ENCODE data around the gene TUBA4A. TPM values are rescaled to one million over a fixed set of nuclear protein-coding genes. Genes with fewer than 3 reads are reported as not detected.
A peak's percentile ranks its signal among the peaks of the same experiment; 100 is the strongest.

The TUBA4A gene
- total and polyA plus RNA-seq, 12 donors = 13.4 to 741 (median 27.0) TPM

DNA sequence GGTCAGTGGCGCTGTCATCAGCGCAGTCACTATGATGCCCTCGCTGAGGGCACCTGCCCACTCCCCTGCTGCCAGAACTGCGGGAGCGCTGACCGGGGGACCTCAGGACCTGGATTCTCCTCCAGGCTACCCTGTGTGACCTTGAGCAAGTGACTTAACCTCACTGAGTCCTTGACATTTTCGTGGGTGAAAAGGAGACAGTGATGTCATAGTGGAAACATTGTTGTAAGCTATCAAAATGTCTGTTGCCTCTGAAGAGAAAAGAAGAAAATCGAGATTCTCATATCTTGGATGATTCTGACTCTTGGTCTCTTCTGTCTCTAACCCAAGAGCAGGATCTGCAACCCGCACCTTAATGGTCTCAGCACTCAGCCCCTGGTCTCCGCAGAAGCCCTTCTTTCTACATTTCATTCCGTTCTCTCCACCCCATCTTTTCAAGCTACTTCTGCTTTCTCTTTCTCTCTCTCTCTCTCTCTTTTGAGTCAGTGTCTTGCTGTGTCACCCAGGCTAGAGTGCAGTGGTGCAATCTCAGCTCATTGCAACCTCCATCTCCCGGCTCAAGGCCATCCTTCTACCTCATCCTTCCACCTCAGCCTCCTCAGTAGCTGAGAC, 978 bp upstream of the TUBA4A start:
- WGBS, 4 donors = 8 to 17% (median 11%) methylated on average over 7 to 12 of the region's 12 CpGs
- H3K4me3 ChIP-seq = peak overlapping the region in 3 of 4 donors; percentile 44 to 71 (median 68)
- H3K36me3 ChIP-seq (replicated peaks in 1 of 2) = no peaks in the 10 kb centered on the region
- no peaks in the 10 kb centered on the region for H3K9me3 ChIP-seq (replicated peaks in 1 of 3)
- H3K4me1 ChIP-seq (replicated peaks in 1 of 2) = peaks cover 15 to 32% of the 10 kb centered on the region in 2 donors
- TF ChIP-seq, protein P1, sequence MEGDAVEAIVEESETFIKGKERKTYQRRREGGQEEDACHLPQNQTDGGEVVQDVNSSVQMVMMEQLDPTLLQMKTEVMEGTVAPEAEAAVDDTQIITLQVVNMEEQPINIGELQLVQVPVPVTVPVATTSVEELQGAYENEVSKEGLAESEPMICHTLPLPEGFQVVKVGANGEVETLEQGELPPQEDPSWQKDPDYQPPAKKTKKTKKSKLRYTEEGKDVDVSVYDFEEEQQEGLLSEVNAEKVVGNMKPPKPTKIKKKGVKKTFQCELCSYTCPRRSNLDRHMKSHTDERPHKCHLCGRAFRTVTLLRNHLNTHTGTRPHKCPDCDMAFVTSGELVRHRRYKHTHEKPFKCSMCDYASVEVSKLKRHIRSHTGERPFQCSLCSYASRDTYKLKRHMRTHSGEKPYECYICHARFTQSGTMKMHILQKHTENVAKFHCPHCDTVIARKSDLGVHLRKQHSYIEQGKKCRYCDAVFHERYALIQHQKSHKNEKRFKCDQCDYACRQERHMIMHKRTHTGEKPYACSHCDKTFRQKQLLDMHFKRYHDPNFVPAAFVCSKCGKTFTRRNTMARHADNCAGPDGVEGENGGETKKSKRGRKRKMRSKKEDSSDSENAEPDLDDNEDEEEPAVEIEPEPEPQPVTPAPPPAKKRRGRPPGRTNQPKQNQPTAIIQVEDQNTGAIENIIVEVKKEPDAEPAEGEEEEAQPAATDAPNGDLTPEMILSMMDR (IDR thresholded peaks at IDR 0.05) = no peak
- peak in 1 of 2 donors; percentile 52 for TF ChIP-seq POLR2A (IDR thresholded peaks at IDR 0.05)
- H3K27me3 ChIP-seq = no peaks in the 10 kb centered on the region
- intact Hi-C loops (cut with DNase I) = no loop called here
- DNase-seq = peak; percentile 58 to 76 (median 69)
- H3K27ac ChIP-seq = peak overlapping the region in 4 of 5 donors; percentile 74 to 93 (median 84)

DNA sequence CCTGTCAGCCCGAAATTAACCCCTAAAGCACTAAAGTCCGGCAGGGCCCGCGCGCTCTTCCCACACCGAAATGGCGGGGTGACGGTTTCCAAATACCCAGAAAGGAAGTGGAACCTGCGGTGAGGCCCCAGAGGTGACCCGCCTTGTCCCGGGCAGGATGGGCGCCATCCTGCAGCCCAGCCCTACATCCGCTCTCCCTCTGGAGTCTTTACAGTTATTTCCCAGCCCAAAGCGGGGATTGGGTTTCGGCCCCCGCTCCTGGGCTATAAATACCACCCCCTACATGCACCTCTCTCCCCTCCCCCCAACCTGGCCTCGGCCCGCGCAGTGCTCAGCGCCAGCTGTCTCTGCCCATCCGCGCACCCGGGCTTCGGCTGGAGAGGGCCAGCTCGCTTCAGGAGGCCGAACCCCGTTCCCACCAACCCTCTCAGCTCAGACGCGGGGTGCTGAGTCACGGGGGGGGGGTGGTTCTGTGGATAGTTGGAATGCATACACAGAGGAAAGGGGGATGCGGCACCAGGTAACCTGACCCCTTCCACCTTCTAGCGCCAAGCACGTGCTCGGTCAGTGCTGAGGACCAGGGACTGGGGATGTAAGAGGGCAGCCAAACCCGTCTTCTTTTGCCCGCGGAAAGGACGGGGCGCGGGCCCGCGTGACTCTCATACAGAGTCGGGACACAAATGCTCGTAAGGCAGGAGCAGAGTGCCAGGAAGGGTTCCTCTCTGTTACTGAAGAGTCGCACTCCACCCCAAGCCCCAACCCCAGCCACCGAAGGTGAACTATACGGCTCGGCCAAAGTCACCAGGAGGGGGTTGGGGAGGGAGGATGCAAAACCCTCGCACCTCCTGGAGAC, 592 bp downstream of the TUBA4A start, which contains the start of gene TUBA4B:
TSS of gene TUBA4B (plus strand) at position 344 of the 853 bp plus-strand sequence. CDS start at position 509, 165 bp downstream.
- Histone ChIP-seq H3K27me3 (no peaks in the 10 kb centered on the region), H3K4me3 (peak within 1 kb of the TSS; percentile 5 to 71 (median 56)), H3K4me1 (replicated peaks in 1 of 2) (peaks cover 23 to 40% of the 10 kb centered on the region in 2 donors), H3K27ac (peak within 1 kb of the TSS in 4 of 5 donors; percentile 74 to 93 (median 84)), H3K36me3 (replicated peaks in 1 of 2) (peaks cover 0 to 4% of the 10 kb centered on the region in 2 donors), H3K9me3 (replicated peaks in 1 of 3) (no peaks in the 10 kb centered on the region)
- intact Hi-C loops (cut with DNase I) = no loop called here
- TF ChIP-seq, protein P1 (IDR thresholded peaks at IDR 0.05) = no peak
- no peak for TF ChIP-seq POLR2A (IDR thresholded peaks at IDR 0.05)
- DNase-seq = peak; percentile 43 to 65 (median 55)
- 6 to 9% (median 7%) methylated on average over 29 to 49 of the region's 49 CpGs for WGBS, 4 donors

DNA sequence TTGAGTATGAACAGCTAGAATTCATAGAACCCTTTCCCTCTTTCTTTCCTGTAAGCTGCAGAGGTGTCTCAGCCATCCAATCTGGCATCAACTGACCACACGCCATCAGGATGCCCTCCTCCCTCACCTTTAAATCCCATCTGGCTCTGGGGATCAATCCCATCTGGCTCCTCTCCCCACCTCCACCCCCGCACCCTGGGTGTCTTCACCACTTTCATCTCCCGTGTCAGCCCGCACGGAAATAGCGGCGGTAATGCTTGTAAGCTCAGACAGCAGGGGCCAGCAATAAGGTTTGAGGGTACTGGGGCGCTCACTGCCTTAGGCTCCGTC, 1.2 kb downstream of the TUBA4A start:
- TF ChIP-seq POLR2A (IDR thresholded peaks at IDR 0.05) = no peak
- TF ChIP-seq, protein P1 (IDR thresholded peaks at IDR 0.05) = no peak
- Histone ChIP-seq H3K36me3 (replicated peaks in 1 of 2) (peaks cover 0 to 10% of the 10 kb centered on the region in 2 donors), H3K4me1 (replicated peaks in 1 of 2) (peaks cover 23 to 40% of the 10 kb centered on the region in 2 donors), H3K27me3 (no peaks in the 10 kb centered on the region), H3K9me3 (replicated peaks in 1 of 3) (no peaks in the 10 kb centered on the region), H3K4me3 (peak overlapping the region in 1 of 4 donors; percentile 68), H3K27ac (peak overlapping the region in 2 of 5 donors; percentile 86 to 93)
- 33 to 45% (median 35%) methylated on average over 3 to 9 of the region's 9 CpGs for WGBS, 4 donors
- intact Hi-C loops (cut with DNase I) = no loop called here
- peak in 1 of 7 donors; percentile 20 for DNase-seq

GRCh38 chr2:219252084-219252483, 1.6 kb downstream of the TUBA4A start:
- H3K27ac ChIP-seq = peak overlapping the region in 2 of 5 donors; percentile 86 to 93
- H3K4me3 ChIP-seq = no peak overlapping the region
- no peak for DNase-seq
- peaks cover 23 to 40% of the 10 kb centered on the region in 2 donors for H3K4me1 ChIP-seq (replicated peaks in 1 of 2)
- intact Hi-C loops (cut with DNase I) = no loop called here
- 73 to 100% (median 75%) methylated on average over 2 to 5 of the region's 5 CpGs for WGBS, 4 donors
- peaks cover 0 to 14% of the 10 kb centered on the region in 2 donors for H3K36me3 ChIP-seq (replicated peaks in 1 of 2)
- no peaks in the 10 kb centered on the region for H3K9me3 ChIP-seq (replicated peaks in 1 of 3)
- H3K27me3 ChIP-seq = no peaks in the 10 kb centered on the region
- no peak for TF ChIP-seq POLR2A (IDR thresholded peaks at IDR 0.05)
- TF ChIP-seq, protein P1 (IDR thresholded peaks at IDR 0.05) = no peak
